ENCODE measurements around the gene DENND1A. TPM values are rescaled to one million over a fixed set of nuclear protein-coding genes. Genes with fewer than 3 reads are reported as not detected.
"Not testable (repeated sequence)": the region's sequence is repeated elsewhere in the genome, so short reads cannot be mapped to it uniquely, and the experiment has no call there.

DENND1A gene
- total RNA-seq, 2 donors from 2014 or later: 17.8 to 36.6 TPM

GRCh38 chr9:123336449-123336848 is 593.5 kb downstream of the DENND1A start:
- Histone ChIP-seq H3K27ac (no peak overlapping the region), H3K27me3 (replicated peaks; ENCODE audit: insufficient read depth) (no peaks in the 10 kb centered on the region), H3K4me1 (ENCODE audit: control insufficient read depth in 1 of 2, low read depth in 2 of 2) (peaks cover 9 to 21% of the 10 kb centered on the region in 2 donors), H3K4me3 (no peak overlapping the region), H3K9me3 (no peaks in the 10 kb centered on the region), H3K36me3 (no peaks in the 10 kb centered on the region)
- TF ChIP-seq, protein P1, sequence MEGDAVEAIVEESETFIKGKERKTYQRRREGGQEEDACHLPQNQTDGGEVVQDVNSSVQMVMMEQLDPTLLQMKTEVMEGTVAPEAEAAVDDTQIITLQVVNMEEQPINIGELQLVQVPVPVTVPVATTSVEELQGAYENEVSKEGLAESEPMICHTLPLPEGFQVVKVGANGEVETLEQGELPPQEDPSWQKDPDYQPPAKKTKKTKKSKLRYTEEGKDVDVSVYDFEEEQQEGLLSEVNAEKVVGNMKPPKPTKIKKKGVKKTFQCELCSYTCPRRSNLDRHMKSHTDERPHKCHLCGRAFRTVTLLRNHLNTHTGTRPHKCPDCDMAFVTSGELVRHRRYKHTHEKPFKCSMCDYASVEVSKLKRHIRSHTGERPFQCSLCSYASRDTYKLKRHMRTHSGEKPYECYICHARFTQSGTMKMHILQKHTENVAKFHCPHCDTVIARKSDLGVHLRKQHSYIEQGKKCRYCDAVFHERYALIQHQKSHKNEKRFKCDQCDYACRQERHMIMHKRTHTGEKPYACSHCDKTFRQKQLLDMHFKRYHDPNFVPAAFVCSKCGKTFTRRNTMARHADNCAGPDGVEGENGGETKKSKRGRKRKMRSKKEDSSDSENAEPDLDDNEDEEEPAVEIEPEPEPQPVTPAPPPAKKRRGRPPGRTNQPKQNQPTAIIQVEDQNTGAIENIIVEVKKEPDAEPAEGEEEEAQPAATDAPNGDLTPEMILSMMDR (IDR thresholded peaks at IDR 0.05): no peak
- DNase-seq (ENCODE audit: low spot score) (no peak), ATAC-seq (ENCODE audit: insufficient number of reproducible peaks, low FRiP score, low read depth) (no peak)

DNA sequence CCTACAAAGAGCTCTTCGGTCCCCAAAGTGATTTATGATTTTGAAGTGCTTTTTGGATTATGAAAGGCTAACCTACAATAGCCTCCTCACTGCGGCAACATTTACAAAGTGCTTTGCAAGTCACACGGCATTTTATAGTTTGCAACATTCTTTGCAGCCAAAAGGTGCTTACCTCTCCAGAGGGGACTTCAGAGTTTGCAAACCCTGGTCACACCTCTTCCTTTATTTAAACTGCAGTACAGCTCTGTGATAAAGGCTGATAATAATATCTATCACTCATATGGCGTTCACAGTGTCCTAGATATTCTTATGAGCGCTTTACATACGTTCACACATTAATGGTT is 594.0 kb downstream of the DENND1A start:
- Histone ChIP-seq H3K27me3 (replicated peaks; ENCODE audit: insufficient read depth) (no peaks in the 10 kb centered on the region), H3K27ac (no peak overlapping the region), H3K4me1 (ENCODE audit: control insufficient read depth in 1 of 2, low read depth in 2 of 2) (peaks cover 9 to 21% of the 10 kb centered on the region in 2 donors), H3K4me3 (no peak overlapping the region), H3K9me3 (no peaks in the 10 kb centered on the region), H3K36me3 (no peaks in the 10 kb centered on the region)
- TF ChIP-seq, protein P1 (IDR thresholded peaks at IDR 0.05): no peak
- ATAC-seq (ENCODE audit: insufficient number of reproducible peaks, low FRiP score, low read depth) (no peak), DNase-seq (ENCODE audit: low spot score) (no peak)

DNA sequence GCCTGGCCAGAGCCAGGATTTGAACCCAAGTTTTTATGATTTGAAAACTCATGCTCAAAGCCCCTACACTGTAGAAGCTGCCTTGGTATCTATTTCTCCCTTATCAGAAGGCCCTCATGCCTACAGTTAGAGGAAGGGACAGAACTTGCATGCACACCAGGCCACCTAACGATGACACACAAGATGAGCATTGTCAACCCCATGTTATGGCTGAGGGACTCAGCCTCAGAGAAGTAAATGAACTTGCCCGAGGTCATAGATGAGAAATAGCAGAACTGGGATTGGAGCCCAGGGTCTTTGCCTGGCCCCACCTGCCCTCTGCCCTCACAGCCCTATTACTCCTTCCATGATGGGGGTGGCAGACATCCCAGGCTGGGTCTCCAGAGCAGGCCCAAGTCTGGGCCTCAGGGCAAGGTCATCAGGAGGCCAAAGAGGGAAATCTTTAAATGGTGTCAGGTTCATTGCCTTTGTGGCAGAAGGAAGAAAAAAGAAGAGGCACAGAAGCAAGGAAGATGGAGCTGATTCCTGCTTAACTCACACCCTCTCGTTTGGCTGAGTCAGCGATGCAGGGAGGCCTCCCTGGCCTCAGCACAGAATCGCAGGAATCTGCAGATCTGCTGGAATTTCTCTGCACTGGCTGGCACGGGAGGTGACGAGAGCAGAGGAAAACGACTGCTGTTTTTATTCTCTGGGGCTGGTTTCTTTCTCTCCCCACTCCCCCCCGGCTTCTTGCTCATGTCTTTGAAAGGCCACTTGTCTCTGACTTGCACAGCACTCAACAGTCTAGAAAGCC is 594.5 kb downstream of the DENND1A start:
- TF ChIP-seq, protein P1 (IDR thresholded peaks at IDR 0.05): no peak
- Histone ChIP-seq H3K27me3 (replicated peaks; ENCODE audit: insufficient read depth) (no peaks in the 10 kb centered on the region), H3K27ac (no peak overlapping the region), H3K9me3 (no peaks in the 10 kb centered on the region), H3K36me3 (no peaks in the 10 kb centered on the region), H3K4me3 (no peak overlapping the region), H3K4me1 (ENCODE audit: control insufficient read depth in 1 of 2, low read depth in 2 of 2) (peaks cover 9 to 19% of the 10 kb centered on the region in 2 donors)
- DNase-seq (ENCODE audit: low spot score): no peak
- ATAC-seq (ENCODE audit: insufficient number of reproducible peaks, low FRiP score, low read depth): no peak

DNA sequence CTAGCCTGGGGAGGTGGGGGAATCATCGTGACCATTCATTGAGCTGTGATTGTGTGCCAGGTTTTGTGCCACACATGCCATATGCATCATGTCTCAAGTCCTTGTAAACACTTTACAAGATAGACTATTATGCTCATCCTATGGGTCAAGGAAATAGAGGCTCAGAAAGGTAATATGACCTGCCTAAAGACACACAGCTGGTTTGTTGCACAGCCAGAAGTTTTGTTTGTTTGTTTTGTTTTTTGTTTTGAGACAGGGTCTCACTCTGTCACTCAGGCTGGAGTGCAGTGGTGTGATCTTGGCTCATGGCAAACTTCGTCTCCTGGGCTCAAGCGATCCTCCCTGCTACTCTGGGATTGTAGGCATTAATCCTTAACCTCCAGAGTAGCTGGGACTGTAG is 595.3 kb downstream of the DENND1A start:
- H3K4me1 ChIP-seq (ENCODE audit: control insufficient read depth in 1 of 2, low read depth in 2 of 2): peaks cover 5 to 12% of the 10 kb centered on the region in 2 donors
- TF ChIP-seq, protein P1 (IDR thresholded peaks at IDR 0.05): no peak
- no peak overlapping the region for H3K4me3 ChIP-seq
- H3K27ac ChIP-seq: no peak overlapping the region
- no peaks in the 10 kb centered on the region for H3K27me3 ChIP-seq (replicated peaks; ENCODE audit: insufficient read depth)
- no peaks in the 10 kb centered on the region for H3K9me3 ChIP-seq
- DNase-seq (ENCODE audit: low spot score) (no peak), ATAC-seq (ENCODE audit: insufficient number of reproducible peaks, low FRiP score, low read depth) (no peak)
- H3K36me3 ChIP-seq: no peaks in the 10 kb centered on the region

GRCh38 chr9:123333058-123333669 is 596.8 kb downstream of the DENND1A start:
- not testable (repeated sequence) for H3K4me3 ChIP-seq; H3K9me3 ChIP-seq; ATAC-seq (ENCODE audit: insufficient number of reproducible peaks, low FRiP score, low read depth); H3K36me3 ChIP-seq; DNase-seq (ENCODE audit: low spot score); H3K27ac ChIP-seq; H3K4me1 ChIP-seq (ENCODE audit: control insufficient read depth in 1 of 2, low read depth in 2 of 2); H3K27me3 ChIP-seq (replicated peaks; ENCODE audit: insufficient read depth)

All from thoracic aorta (tissue), 2 donors.